NK-92 (cell line): Measurements from ENCODE around the gene DUSP16.
"Not testable (repeated sequence)": the region's sequence is repeated elsewhere in the genome, so short reads cannot be mapped to it uniquely, and the experiment has no call there.

Experiments
- DNase-seq: peaks from one replicate; lab custom pipeline; 2025; ENCODE audit not compliant: unreplicated experiment; lab: John Stamatoyannopoulos, UW

The DUSP16 gene

DNA sequence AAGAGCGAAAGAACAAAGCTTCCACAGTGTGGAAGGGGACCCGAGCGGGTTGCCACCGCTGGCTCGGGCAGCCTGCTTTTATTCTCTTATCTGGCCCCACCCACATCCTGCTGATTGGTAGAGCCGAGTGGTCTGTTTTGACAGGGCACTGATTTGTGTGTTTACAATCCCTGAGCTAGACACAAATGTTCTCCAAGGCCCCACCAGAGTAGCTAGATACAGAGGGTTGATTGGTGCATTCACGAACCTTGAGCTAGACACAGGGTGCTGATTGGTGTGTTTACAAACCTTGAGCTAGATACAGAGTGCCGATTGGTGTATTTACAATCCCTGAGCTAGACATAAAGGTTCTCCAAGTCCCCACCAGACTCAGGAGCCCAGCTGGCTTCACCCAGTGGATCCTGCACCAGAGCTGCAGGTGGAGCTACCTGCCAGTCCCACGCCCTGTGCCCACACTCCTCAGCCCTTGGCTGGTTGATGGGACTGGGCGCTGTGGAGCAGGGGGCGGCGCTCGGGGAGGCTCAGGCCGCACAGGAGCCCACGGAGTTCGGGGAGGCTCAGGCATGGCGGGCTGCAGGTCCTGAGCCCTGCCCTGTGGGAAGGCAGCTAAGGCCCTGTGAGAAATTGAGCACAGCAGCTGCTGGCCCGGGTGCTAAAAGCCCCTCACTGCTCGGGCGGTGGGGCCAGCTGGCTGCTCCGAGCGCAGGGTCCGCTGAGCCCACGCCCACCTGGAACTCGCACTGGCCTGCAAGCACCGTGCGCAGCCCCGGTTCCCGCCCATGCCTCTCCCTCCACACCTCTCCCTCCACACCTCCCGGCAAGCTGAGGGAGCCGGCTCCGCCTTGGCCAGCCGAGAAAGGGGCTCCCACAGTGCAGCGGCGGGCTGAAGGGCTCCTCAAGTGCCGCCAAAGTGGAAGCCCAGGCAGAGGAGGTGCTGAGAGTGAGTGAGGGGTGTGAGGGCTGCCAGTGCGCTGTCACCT is 90.4 kb downstream of the DUSP16 start:
- not testable (repeated sequence) for DNase-seq

DNA sequence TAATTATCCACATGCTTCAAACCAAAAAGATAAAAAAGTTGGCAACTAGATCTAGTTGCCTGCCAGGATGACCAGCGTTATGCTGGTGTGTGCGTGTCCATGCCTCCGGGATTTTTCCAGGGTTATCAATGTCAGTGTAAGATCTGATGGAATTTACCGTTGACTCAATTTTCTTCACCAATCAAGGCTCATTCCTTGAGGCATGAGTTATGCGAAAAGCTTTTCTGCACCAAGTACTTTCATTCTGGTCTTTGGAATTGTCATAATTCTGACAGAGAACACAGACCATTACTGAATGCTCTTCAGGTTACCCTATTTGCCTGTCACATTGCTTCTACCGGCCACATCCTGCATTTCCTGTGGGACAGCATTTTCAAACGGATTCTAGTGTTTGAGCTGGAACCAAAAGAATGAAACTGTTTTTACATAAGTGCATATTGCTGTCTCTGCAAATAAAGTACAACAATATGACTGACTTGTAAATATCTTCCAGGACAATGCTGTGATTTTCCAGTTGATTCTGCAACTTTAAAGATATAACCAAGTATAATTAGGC is 91.8 kb downstream of the DUSP16 start:
- DNase-seq: no peak

GRCh38 chr12:12469386-12469785 is 93.3 kb downstream of the DUSP16 start:
- no peak for DNase-seq

DNA sequence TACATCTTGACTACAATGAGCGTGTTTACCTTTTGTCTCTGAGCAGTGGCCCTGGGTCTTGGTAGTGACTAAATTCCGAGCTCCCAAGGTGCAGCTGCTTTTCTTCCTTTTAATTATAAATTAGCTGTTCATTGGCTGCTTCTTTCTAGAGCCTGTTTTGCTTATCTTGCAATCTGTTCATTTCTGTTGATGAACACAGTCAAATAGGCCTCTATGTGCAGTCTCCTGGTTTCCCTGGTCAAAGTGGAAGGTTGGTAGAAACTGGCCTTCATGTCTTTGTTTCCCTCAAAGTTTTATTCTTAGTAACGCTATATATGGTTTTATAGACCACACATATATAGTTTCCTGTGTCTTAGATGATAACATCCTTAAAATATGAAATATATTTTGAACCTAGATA is 94.1 kb downstream of the DUSP16 start:
- DNase-seq: no peak

DNA sequence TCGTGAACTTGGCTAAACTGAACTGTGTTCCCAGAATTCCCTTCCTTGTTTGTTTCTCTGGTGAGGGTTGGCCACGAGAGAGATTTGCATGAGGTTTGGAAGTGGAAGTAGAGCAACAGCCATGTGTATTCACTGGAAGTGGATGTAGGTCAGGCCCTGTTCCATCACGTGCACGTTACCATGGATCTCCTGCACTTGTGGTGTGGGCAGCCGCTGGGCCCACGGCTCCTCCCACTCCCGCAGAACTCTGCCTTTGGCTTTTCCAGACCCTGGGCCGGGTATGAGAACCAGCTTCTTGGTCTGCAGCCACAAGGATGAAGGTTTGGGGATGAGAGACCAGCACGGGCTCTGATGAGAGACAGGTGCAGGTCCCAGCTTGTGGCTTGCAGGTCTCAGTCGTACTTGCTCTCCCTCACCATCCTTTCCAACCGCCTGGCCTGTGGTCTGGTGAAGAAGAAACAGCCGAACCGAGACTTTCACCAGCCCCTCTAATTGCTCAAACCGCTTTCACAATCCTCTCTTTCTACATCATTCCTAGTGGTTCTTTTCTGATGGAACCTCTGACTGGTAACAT is 94.9 kb downstream of the DUSP16 start:
- no peak for DNase-seq

DNA sequence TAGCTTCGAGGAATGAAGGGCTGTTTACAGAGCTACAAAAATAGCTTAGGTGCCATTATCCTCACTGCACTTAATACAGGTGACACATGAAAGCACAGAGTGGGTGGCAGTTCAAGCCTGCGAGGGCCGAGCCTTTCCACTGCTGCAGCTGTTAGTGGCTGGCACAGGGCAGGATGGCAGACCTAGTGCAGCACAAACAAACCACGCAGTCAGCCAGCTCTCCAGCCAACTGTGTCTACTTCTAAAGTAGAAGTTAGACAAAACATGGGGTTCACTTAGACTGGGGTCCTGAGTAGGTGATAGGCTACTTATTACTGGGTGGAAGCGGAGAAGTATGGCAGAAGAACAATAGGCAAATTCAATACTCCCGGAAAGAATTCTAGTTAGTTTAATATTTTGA is 95.4 kb downstream of the DUSP16 start:
- no peak for DNase-seq

DNA sequence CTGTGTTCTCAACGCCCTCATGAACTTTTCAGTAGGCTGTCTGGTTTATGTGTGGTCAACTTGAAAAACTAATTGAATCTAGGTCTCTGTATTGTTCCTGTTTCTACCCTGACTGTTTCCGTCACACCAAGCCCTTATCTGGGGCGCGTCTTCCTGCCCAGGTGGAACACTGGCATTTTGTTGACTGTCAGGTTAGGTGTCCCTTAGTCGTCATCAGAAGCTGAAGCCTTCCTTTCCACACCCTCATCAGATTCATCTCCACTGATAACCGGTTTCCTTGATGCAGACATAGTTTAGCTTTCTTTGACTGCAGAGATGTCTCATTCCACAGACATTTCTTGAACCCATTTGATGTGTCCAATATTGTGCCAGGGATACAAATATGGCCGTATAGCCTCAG is 96.5 kb downstream of the DUSP16 start:
- no peak for DNase-seq

GRCh38 chr12:12465522-12465921 is 97.1 kb downstream of the DUSP16 start:
- no peak for DNase-seq

GRCh38 chr12:12461923-12462315 is 100.7 kb downstream of the DUSP16 start:
- DNase-seq: no peak

- DNase-seq: no peak
Observed at GRCh38 chr12:12460935-12461922, 101.4 kb downstream of the DUSP16 start.

- DNase-seq: no peak
Observed at GRCh38 chr12:12456637-12457036, 106.0 kb downstream of the DUSP16 start.

DNA sequence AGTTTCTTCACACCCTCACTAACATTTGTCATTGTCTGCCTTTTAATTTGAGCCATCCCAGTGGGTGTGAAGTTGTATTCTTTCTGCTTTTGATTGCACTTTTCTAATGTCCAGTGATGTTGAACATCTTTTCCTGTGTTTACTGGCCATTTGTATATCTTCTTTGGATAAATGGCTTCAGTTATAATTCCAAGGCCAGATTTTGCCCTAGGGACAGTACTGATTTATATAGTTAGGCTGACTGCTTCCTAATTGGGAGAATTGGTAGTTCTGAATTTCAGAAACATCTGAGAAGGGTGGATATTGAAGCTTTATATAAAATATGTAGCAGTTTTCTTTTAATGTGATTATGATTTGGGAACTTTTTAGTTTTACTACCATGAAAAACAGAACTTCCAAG is 108.3 kb downstream of the DUSP16 start:
- no peak for DNase-seq

- DNase-seq: no peak
Observed at GRCh38 chr12:12453635-12454034, 109.0 kb downstream of the DUSP16 start.

DNA sequence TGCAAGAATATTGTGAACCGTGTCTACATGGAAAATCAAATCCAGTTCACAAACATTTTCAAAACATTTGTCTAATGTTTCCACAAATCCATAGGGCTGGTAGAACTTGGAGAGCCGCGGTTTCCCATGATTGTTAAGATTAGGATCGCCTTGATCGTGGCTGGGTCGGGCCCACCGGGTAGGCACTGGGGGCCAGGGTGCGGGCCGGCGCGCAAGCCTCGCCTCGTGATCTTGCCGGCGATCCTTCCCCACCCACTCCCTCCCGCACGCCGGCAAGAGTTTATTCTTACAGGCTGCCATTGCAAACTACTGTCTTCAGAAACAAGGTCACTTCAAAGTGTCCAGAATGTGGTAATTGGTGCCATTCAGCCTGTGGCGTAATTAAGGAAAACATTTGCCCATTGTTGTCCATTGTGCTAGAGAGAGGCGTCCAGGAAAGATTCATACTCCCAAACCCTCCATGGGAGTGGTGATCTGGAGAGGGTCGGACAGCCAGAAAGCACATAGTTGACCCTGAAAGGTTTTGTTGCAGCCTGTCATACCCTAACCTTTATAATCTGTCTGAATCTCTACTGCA is 110.2 kb downstream of the DUSP16 start:
- DNase-seq: no peak

DNA sequence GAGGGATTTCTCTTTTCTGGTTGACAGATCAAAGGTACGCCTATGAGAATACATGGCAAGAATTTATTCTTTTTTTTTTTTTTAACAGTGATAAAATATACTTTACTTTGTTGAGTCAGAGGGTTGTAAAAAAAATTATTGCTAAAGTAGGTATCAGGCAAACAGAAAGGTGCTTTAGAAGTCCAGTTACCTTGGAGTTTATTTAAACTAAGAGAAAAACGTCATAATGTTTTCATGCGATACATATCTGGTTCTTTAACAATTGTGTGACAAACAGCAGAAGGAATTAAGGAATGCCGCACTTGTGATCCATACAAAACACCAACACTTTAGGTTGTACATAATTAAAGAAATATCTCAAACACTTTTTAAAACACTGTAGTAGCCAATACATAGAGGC is 111.6 kb downstream of the DUSP16 start:
- DNase-seq: no peak

GRCh38 chr12:12450043-12450471 is 112.6 kb downstream of the DUSP16 start:
- no peak for DNase-seq

DNA sequence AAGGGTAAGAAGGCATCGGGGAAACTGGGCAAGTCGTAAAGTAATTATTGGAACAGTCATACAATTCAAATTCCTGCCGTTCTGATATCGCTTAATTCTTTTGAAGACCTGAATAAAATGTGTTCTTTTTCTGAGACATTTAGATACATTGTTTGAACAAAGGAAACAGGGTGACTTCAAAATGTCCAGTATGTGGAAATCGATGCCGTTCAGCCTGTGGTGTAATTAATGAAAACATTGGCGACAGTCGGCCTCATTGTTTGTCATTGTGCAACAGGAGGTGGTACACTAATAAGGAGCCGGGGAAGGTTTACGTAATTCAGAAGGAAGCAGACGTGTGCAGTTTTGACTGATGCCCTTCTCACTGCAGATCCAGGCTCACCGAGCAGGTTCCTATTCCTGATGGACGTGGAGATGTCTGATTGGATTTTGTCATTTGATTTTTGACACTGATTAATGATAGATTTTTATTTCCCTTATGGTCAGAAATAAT is 113.1 kb downstream of the DUSP16 start:
- DNase-seq: no peak

GRCh38 chr12:12447837-12448236 is 114.8 kb downstream of the DUSP16 start:
- no peak for DNase-seq

DNA sequence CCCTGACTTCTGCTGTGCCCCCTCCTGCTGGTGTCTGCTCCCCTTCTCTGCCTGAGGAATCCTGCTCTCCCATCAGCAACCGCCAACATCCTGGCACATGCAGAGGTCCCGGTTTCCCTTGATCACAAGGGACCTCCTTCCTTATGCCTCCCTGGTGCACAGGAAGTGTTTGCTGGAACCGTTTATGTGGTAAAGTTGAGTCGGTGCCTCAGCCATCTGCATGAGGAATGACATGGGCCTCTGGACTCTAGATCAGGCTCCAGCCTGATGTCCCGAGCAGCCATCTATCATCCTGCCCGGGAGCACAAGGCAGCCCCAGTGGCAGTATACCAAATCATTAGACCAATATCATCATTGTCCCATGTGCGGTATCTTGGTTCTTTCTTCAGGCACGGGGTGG is 115.4 kb downstream of the DUSP16 start:
- DNase-seq: no peak

DNA sequence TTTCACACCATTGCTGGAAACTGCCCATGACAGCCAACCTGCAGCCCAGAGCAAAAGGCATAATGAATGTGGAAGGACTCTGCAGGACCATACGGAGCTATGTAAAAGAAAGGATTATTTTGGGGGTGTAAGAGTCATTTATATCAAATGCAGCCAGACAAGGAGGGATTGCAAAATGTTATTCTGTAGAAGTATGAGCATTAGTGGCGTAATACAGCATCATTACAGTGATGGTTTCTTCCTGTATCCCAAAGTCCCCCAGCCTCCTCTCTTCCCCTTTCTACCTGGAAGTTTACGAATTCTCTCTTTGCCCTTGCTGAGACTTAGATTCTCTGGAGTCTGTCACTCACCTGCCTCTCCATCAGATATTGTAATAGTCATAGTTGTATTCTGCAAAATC is 115.9 kb downstream of the DUSP16 start:
- no peak for DNase-seq

DNA sequence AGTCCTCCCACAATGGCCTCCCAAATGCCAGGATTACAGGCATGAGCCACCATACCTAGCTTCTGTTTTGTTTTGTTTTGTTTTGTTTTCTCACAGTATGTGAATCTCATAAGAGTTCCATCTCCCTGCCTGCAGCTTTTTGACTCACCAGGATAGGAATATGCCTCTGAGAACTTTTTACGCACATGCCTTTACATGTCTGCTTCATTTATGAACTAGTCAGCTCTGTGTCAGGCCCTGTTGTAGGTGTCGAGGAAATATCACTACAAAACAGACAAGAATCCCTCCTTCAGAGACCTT is 116.8 kb downstream of the DUSP16 start:
- DNase-seq: no peak
